Calu3 (cell line): ENCODE results near the gene SERINC4. TPM values are rescaled to one million over a fixed set of nuclear protein-coding genes. Genes with fewer than 3 reads are reported as not detected.
A peak's percentile ranks its signal among the peaks of the same experiment; 100 is the strongest.
"Not testable (repeated sequence)": the region's sequence is repeated elsewhere in the genome, so short reads cannot be mapped to it uniquely, and the experiment has no call there.

Experiments used
- BruUV-seq: library from RNA; stranded (reverse); fragments of 400-500 nt; replicated peaks from 2 replicates; lab custom pipeline; 2021; lab: Mats Ljungman, UMichigan
- CTCF ChIA-PET: fragments of 300-600 bp; sonication (Branson Sonifier 250); formaldehyde crosslinking; loops from one replicate; lab custom pipeline; 2022; ENCODE audit warnings: antibody characterized with exemption; lab: Charles Lee
- DNase-seq: peaks from one replicate; pipeline ENCODE4 v3.0.0; 2022
- H3K27ac Mint-ChIP-seq: one replicate; pipeline ENCODE4 v1.8.0; 2022; ENCODE audit warnings: mixed read lengths; ENCODE audit not compliant: unreplicated experiment
- H3K27me3 Mint-ChIP-seq: one replicate; pipeline ENCODE4 v1.8.0; 2022; ENCODE audit warnings: mixed read lengths; ENCODE audit not compliant: unreplicated experiment
- H3K36me3 Mint-ChIP-seq: one replicate; pipeline ENCODE4 v1.8.0; 2022; ENCODE audit warnings: mild to moderate bottlenecking, moderate library complexity, mixed read lengths; ENCODE audit not compliant: insufficient read depth, unreplicated experiment
- H3K4me1 Mint-ChIP-seq: one replicate; pipeline ENCODE4 v1.8.0; 2022; ENCODE audit warnings: mild to moderate bottlenecking, low read depth, mixed read lengths; ENCODE audit not compliant: unreplicated experiment
- H3K4me3 Mint-ChIP-seq: one replicate; pipeline ENCODE4 v1.8.0; 2022; ENCODE audit warnings: mild to moderate bottlenecking, low read depth, moderate library complexity, mixed read lengths; ENCODE audit not compliant: unreplicated experiment
- H3K9me3 Mint-ChIP-seq: one replicate; pipeline ENCODE4 v1.8.0; 2022; ENCODE audit warnings: low read depth, mixed read lengths; ENCODE audit not compliant: unreplicated experiment
- intact Hi-C: fragments of 100-400 bp; cut with micrococcal nuclease; formaldehyde crosslinking; loops from one replicate; pipeline ENCODE4 v1.10.0; 2022; ENCODE audit not compliant: unreplicated experiment
- total RNA-seq: library from RNA; stranded (reverse); gene quantifications from 2 replicates; pipeline ENCODE4 v1.2.3, GENCODE V29; 2022
- TF ChIP-seq, protein P1 (sequence below): fragments of 200-600 bp; IDR thresholded peaks from one replicate; pipeline ENCODE4 v1.8.0; 2022; ENCODE audit warnings: antibody characterized with exemption; ENCODE audit not compliant: unreplicated experiment

The SERINC4 gene
- total RNA-seq, 1 experiment from 2014 or later: 0.33 TPM

- Mint-ChIP-seq H3K36me3 (peaks cover 10% of the 10 kb centered on the region), H3K9me3 (no peaks in the 10 kb centered on the region), H3K27ac (peak overlapping the region; percentile 37), H3K4me3 (peak overlapping the region; percentile 77), H3K27me3 (no peaks in the 10 kb centered on the region), H3K4me1 (no peaks in the 10 kb centered on the region)
- CTCF ChIA-PET: no interaction called here
- TSS peak; percentile 43 for BruUV-seq
- TF ChIP-seq, protein P1, sequence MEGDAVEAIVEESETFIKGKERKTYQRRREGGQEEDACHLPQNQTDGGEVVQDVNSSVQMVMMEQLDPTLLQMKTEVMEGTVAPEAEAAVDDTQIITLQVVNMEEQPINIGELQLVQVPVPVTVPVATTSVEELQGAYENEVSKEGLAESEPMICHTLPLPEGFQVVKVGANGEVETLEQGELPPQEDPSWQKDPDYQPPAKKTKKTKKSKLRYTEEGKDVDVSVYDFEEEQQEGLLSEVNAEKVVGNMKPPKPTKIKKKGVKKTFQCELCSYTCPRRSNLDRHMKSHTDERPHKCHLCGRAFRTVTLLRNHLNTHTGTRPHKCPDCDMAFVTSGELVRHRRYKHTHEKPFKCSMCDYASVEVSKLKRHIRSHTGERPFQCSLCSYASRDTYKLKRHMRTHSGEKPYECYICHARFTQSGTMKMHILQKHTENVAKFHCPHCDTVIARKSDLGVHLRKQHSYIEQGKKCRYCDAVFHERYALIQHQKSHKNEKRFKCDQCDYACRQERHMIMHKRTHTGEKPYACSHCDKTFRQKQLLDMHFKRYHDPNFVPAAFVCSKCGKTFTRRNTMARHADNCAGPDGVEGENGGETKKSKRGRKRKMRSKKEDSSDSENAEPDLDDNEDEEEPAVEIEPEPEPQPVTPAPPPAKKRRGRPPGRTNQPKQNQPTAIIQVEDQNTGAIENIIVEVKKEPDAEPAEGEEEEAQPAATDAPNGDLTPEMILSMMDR: no peak
- intact Hi-C loops: no loop called here
- no peak for DNase-seq
Observed at GRCh38 chr15:43828061-43828657, 28.1 kb upstream of the SERINC4 start.

DNA sequence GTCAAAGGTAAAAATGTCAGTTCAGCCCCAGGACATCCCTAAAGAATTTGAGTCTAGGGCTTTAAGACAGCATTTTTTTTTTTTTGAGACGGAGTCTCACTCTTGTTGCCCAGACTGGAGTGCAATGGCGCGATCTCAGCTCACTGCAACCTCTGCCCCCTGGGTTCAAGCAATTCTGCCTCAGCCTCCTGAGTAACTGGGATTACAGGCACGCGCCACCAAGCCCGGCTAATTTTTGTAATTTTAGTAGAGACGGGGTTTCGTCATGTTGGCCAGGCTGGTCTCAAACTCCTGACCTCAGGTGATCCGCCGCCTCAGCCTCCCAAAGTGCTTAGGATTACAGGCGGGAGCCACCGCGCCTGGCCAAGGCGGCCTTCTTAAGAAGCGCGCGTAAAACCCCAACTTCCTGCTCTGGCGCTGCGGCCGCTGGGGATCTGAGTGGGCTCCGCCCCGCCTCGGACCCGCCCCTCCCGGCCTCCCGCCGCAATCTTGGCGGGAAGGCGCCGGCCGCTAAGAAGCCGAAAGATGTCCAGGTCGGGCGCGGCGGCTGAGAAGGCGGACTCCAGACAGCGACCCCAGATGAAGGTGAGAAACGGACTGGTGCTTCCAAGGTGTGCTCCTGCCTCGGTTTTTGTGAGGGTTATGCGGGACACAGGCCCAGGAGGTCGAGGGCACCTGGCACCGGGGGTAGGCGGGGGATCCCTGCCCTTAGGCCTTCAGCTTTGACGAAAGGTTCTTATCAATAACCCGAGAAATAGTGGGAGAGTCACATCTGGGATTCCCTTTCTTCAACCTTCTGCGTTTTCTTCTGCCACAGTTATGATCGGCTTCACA lies 26.7 kb upstream of the SERINC4 start, which contains the start of gene WDR76:
WDR76 (plus strand) TSS at position 495 of the 834 bp plus-strand sequence; CDS start at position 526, 31 bp downstream.
- Mint-ChIP-seq H3K9me3 (no peaks in the 10 kb centered on the region), H3K27me3 (no peaks in the 10 kb centered on the region), H3K4me3 (peak within 1 kb of the TSS; percentile 77), H3K36me3 (peaks cover 10% of the 10 kb centered on the region), H3K27ac (no peak within 1 kb of the TSS), H3K4me1 (no peaks in the 10 kb centered on the region)
- no TSS peak for BruUV-seq
- CTCF ChIA-PET: no interaction called here
- TF ChIP-seq, protein P1: no peak
- DNase-seq: peak; percentile 77
- intact Hi-C loops: no loop called here

GRCh38 chr15:43826029-43826507 lies 26.0 kb upstream of the SERINC4 start:
- H3K9me3 Mint-ChIP-seq: no peaks in the 10 kb centered on the region
- intact Hi-C loops: no loop called here
- TF ChIP-seq, protein P1: no peak
- no peak for DNase-seq
- CTCF ChIA-PET: no interaction called here
- peaks cover 10% of the 10 kb centered on the region for H3K36me3 Mint-ChIP-seq
- no TSS peak for BruUV-seq
- no peak overlapping the region for H3K27ac Mint-ChIP-seq
- H3K4me1 Mint-ChIP-seq: no peaks in the 10 kb centered on the region
- H3K4me3 Mint-ChIP-seq: peak overlapping the region; percentile 77
- no peaks in the 10 kb centered on the region for H3K27me3 Mint-ChIP-seq

GRCh38 chr15:43825305-43825704 lies 25.3 kb upstream of the SERINC4 start:
- BruUV-seq, H3K4me1 Mint-ChIP-seq, H3K27me3 Mint-ChIP-seq, H3K27ac Mint-ChIP-seq, DNase-seq, H3K36me3 Mint-ChIP-seq, intact Hi-C loops, H3K4me3 Mint-ChIP-seq, H3K9me3 Mint-ChIP-seq, CTCF ChIA-PET: not testable (repeated sequence)
